HepG2 (cell line): ENCODE measurements around the gene ATP5F1E. TPM values are rescaled to one million over a fixed set of nuclear protein-coding genes. Genes with fewer than 3 reads are reported as not detected.

Source experiments
- ATAC-seq: fragments of 200-7000 bp; cut with Tn5 transposase; 3 replicates; pipeline ENCODE4 v1.9.1; 2020; ENCODE audit warnings: mild to moderate bottlenecking, moderate library complexity
- BruUV-seq: library from RNA; stranded (reverse); fragments of 400-500 nt; replicated peaks from 2 replicates; lab custom pipeline; 2021; lab: Mats Ljungman, UMichigan
- CTCF ChIA-PET: fragments of 300-600 bp; formaldehyde crosslinking; extraction: SDS; loops from one replicate; lab custom pipeline; 2021; ENCODE audit warnings: low total read pairs, inconsistent platforms, low intra/inter-chr PET ratio; lab: Yijun Ruan, JAX
- POLR2A ChIA-PET: fragments of 350-600 bp; sonication (Branson Sonifier 250); formaldehyde crosslinking; loops from one replicate; lab custom pipeline; 2020; ENCODE audit warnings: antibody characterized with exemption, inconsistent platforms; lab: Yijun Ruan, JAX
- DNase-seq: peaks from one replicate; pipeline ENCODE4 v3.0.0-alpha.2; 2015; ENCODE audit warnings: low spot score
- FAIRE-seq: peaks from 3 replicates; lab custom pipeline; 2011; peaks lifted over from hg19 to GRCh38; lab: Jason Lieb, UNC
- H2AFZ ChIP-seq: one replicate; pipeline ENCODE4 v1.6.1; 2011; ENCODE audit warnings: low read length, inconsistent platforms
- H3K27ac ChIP-seq: fragments of 300-600 bp; 3 replicates; pipeline ENCODE4 v1.8.0; 2011; ENCODE audit warnings: mixed run types, mild to moderate bottlenecking, mixed read lengths, low read length, inconsistent platforms; ENCODE audit not compliant: insufficient read depth; ENCODE audit errors: extremely low read length
- H3K27me3 ChIP-seq, 2 experiments: fragments of 200-600 bp in 1 of 2; 2 replicates in 1 of 2; 3 replicates in 1 of 2; pipeline versions ENCODE4 v1.6.0 to v1.8.0; 2011; ENCODE audit warnings: low read length in 2 of 2, mild to moderate bottlenecking in 2 of 2, moderate library complexity in 2 of 2, inconsistent platforms in 1 of 2; ENCODE audit not compliant: insufficient read depth in 2 of 2, control insufficient read depth in 1 of 2
- H3K36me3 ChIP-seq, 2 experiments: fragments of 200-600 bp in 1 of 2; replicated peaks in 1 of 2; 2 replicates in 1 of 2; 3 replicates in 1 of 2; pipeline versions ENCODE4 v1.5.1 to v1.8.0; 2011; ENCODE audit warnings: low read length in 2 of 2, inconsistent platforms in 1 of 2; ENCODE audit not compliant: insufficient read depth in 2 of 2, control insufficient read depth in 1 of 2
- H3K4me1 ChIP-seq: 2 replicates; pipeline ENCODE4 v1.5.1; 2012; ENCODE audit warnings: low read length, inconsistent platforms; ENCODE audit not compliant: insufficient read depth
- H3K4me2 ChIP-seq: 2 replicates; pipeline ENCODE4 v1.6.0; 2011; ENCODE audit warnings: low read depth, low read length, inconsistent platforms
- H3K4me3 ChIP-seq, 3 experiments: fragments of 200-600 bp in 1 of 3; sonication (generic), shearing (Covaris generic) in 1 of 3; replicated peaks in 1 of 3; 2 replicates each; pipeline ENCODE4 v1.5.1; 2011 to 2016; ENCODE audit warnings: low read length in 3 of 3, inconsistent platforms in 2 of 3, low read depth in 2 of 3, mild to moderate bottlenecking in 2 of 3, control low read depth in 1 of 3, mixed read lengths in 1 of 3; ENCODE audit not compliant: insufficient read depth in 1 of 3
- H3K79me2 ChIP-seq: one replicate; pipeline ENCODE4 v1.6.1; 2011; ENCODE audit warnings: low read length, inconsistent platforms; ENCODE audit not compliant: insufficient read depth
- H3K9ac ChIP-seq: 2 replicates; pipeline ENCODE4 v1.6.0; 2011; ENCODE audit warnings: mild to moderate bottlenecking, low read depth, low read length, inconsistent platforms; ENCODE audit not compliant: insufficient read depth
- H3K9me3 ChIP-seq: 2 replicates; pipeline ENCODE4 v1.5.1; 2012; ENCODE audit warnings: mild to moderate bottlenecking, low read length
- H4K20me1 ChIP-seq: 2 replicates; pipeline ENCODE4 v1.6.0; 2011; ENCODE audit warnings: inconsistent platforms, mild to moderate bottlenecking, low read length, moderate library complexity; ENCODE audit not compliant: insufficient read depth
- CEBPB ChIP-seq: IDR thresholded peaks from 2 replicates; pipeline ENCODE4 v1.6.1; 2011; ENCODE audit warnings: low read depth, low read length, improper control_type of control experiment, borderline replicate concordance
- CREM ChIP-seq, 2 experiments: sonication (generic) in 1 of 2; formaldehyde crosslinking in 1 of 2; IDR thresholded peaks; 2 replicates each; pipeline versions ENCODE4 v1.4.0 to v1.6.1; 2016 to 2020; ENCODE audit warnings: antibody characterized with exemption in 1 of 2, mild to moderate bottlenecking in 1 of 2, missing genetic modification reagents in 1 of 2
- WGBS: methylation state at CpG from one replicate; pipeline ENCODE4 v1.1.6; 2017; ENCODE audit warnings: low lambda C conversion rate; 5-methylcytosine and 5-hydroxymethylcytosine counted together
- in situ Hi-C: cut with HindIII; loops from 2 replicates; pipeline ENCODE4 v1.10.0; 2017; ENCODE audit warnings: low pct_unique_long_range_greater_than_20kb; ENCODE audit not compliant: extremely low pct_ligation_motif_present
- intact Hi-C: fragments of 100-400 bp; cut with micrococcal nuclease; formaldehyde crosslinking; loops from one replicate; pipeline ENCODE4 v1.10.0; 2022; ENCODE audit not compliant: unreplicated experiment
- polyA plus RNA-seq, 8 experiments: library from polyadenylated mRNA; depleted of rRNA in 3 of 8; stranded (reverse) in 7 of 8; unstranded in 1 of 8; fragments of >200 nt; fragmentation: Illumina TruSeq in 4 of 8; extraction: Trizol in 4 of 8; gene quantifications; 2 replicates each; pipeline versions ENCODE4 v1.2.1 to v1.2.3, GENCODE V29; 2011 to 2016; ENCODE audit warnings: low read depth in 4 of 8, missing spikeins in 1 of 8, mixed read lengths in 1 of 8; ENCODE audit not compliant: insufficient read depth in 1 of 8
- total RNA-seq, 5 experiments: library from RNA; depleted of rRNA; stranded (reverse); fragments of >200 nt; fragmentation: Illumina TruSeq; extraction: Trizol; gene quantifications; 2 replicates each; pipeline ENCODE4 v1.2.3, GENCODE V29; 2016; ENCODE audit warnings: low read depth in 1 of 5
- TF ChIP-seq, protein P1 (sequence below): sonication (generic); formaldehyde crosslinking; IDR thresholded peaks from 2 replicates; pipeline ENCODE4 v1.8.0; 2022; ENCODE audit warnings: low read depth, missing genetic modification reagents
- TF ChIP-seq, protein P2 (sequence below): sonication (generic); formaldehyde crosslinking; IDR thresholded peaks from 2 replicates; pipeline ENCODE4 v1.4.0; 2020; ENCODE audit warnings: mild to moderate bottlenecking, missing genetic modification reagents, borderline replicate concordance

Gene ATP5F1E
- total and polyA plus RNA-seq, 2 of the 13 experiments (the other 11 are each of a cell fraction or from before 2014, with no cell fraction given), result 121 to 134 TPM

DNA sequence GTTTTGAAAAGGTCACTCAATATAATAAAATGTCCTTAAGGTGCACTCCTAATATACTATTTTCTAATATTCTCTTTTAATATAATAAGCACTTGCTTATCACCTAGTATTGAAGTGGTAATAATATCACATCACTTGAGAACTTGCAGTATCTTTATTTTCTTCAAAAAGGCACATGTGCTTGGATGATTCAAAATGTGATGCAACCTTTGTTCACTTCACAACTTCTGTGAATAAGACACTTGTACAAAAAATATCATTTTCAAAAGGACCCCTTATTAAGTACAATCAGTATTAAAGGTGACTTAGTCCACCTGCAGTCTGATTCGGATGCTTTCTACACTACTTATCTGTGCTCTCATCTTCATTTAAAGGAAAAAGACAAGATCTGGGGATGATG, 7.1 kb upstream of the ATP5F1E start:
- Histone ChIP-seq H3K4me1 (peaks cover 15% of the 10 kb centered on the region), H3K9me3 (no peaks in the 10 kb centered on the region), H3K9ac (no peak overlapping the region), H3K27ac (no peak overlapping the region), H3K36me3 (no peaks in the 10 kb centered on the region), H3K4me2 (no peak overlapping the region), H3K27me3 (peaks cover 2 to 3% of the 10 kb centered on the region in 2 experiments; a peak in 2 of 5 replicates), H3K79me2 (peaks cover 25% of the 10 kb centered on the region)
- ATAC-seq, result no peak
- POLR2A ChIA-PET, result no interaction called here
- no peak for DNase-seq
- CTCF ChIA-PET, result no interaction called here
- no TSS peak for BruUV-seq
- FAIRE-seq, result peak; percentile 42
- in situ Hi-C loops, result no loop called here
- TF ChIP-seq CEBPB, result peak; percentile 31; the same call in 1 of the 2 replicates
- TF ChIP-seq, protein P1, sequence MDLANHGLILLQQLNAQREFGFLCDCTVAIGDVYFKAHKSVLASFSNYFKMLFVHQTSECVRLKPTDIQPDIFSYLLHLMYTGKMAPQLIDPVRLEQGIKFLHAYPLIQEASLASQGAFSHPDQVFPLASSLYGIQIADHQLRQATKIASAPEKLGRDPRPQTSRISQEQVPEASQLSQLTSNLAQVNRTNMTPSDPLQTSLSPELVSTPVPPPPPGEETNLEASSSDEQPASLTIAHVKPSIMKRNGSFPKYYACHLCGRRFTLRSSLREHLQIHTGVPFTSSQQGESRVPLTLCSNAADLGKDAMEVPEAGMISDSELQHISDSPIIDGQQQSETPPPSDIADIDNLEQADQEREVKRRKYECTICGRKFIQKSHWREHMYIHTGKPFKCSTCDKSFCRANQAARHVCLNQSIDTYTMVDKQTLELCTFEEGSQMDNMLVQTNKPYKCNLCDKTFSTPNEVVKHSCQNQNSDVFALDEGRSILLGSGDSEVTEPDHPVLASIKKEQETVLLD (CRISPR knock-in tag), result no peak
- TF ChIP-seq, all 625 proteins: peak for 1
- H2AFZ ChIP-seq, result no peak overlapping the region
- H4K20me1 ChIP-seq, result no peaks in the 10 kb centered on the region
- H3K4me3 ChIP-seq, result no peak overlapping the region
- 88% methylated on average over 1 of the region's 1 CpG for WGBS
- intact Hi-C loops, result no loop called here

DNA sequence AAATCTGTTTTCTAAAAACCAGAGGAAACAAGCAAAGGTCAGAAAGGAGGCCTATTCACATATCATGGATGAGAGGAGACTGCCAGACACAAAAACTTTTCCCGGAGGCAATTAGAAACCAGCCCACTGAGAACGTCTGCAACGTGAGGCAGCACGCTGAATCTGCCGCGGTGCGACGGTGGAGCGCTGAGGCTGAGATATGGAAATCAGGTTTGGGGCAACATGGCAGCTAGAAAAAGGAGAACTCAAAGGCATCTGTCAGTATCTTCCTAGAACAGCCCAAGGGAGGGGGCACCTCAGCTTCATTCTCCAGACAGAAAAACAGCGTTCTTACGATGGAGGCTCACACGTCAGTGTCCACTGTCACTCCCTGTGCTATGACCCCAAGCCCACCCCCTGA, 5.3 kb upstream of the ATP5F1E start:
- ATAC-seq (no peak), DNase-seq (no peak), FAIRE-seq (no peak)
- in situ Hi-C loops, result no loop called here
- WGBS, result 91% methylated on average over 12 of the region's 12 CpGs
- Histone ChIP-seq H3K4me2 (no peak overlapping the region), H3K79me2 (peaks cover 25% of the 10 kb centered on the region), H3K9ac (no peak overlapping the region), H2AFZ (no peak overlapping the region), H3K4me3 (no peak overlapping the region), H3K27me3 (peaks cover 2 to 3% of the 10 kb centered on the region in 2 experiments; a peak in 2 of 5 replicates), H4K20me1 (no peaks in the 10 kb centered on the region), H3K36me3 (no peaks in the 10 kb centered on the region), H3K27ac (no peak overlapping the region), H3K4me1 (peaks cover 25% of the 10 kb centered on the region), H3K9me3 (no peaks in the 10 kb centered on the region)
- CTCF ChIA-PET, result no interaction called here
- intact Hi-C loops, result no loop called here
- 0 out of 2 replicates have a peak, but pooled peaks have one; percentile 10 for TF ChIP-seq CREM (IDR thresholded peaks at IDR 0.05)
- no peak for TF ChIP-seq CREM (CRISPR knock-in tag; IDR thresholded peaks at IDR 0.05)
- TF ChIP-seq, protein P2, sequence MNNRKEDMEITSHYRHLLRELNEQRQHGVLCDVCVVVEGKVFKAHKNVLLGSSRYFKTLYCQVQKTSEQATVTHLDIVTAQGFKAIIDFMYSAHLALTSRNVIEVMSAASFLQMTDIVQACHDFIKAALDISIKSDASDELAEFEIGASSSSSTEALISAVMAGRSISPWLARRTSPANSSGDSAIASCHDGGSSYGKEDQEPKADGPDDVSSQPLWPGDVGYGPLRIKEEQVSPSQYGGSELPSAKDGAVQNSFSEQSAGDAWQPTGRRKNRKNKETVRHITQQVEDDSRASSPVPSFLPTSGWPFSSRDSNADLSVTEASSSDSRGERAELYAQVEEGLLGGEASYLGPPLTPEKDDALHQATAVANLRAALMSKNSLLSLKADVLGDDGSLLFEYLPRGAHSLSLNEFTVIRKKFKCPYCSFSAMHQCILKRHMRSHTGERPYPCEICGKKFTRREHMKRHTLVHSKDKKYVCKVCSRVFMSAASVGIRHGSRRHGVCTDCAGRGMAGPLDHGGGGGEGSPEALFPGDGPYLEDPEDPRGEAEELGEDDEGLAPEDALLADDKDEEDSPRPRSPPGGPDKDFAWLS, result no peak
- no TSS peak for BruUV-seq
- POLR2A ChIA-PET, result no interaction called here
